Islet of Langerhans (tissue), 1 donor: Measurements from ENCODE around the gene FNDC3A.
"Not testable (repeated sequence)": the region's sequence is repeated elsewhere in the genome, so short reads cannot be mapped to it uniquely, and the experiment has no call there.

Experiments
- FAIRE-seq: peaks from one replicate; lab custom pipeline; 2011; peaks lifted over from hg19 to GRCh38; lab: Jason Lieb, UNC

FNDC3A gene

GRCh38 chr13:49042476-49042875 is 66.8 kb downstream of the FNDC3A start:
- no peak for FAIRE-seq

DNA sequence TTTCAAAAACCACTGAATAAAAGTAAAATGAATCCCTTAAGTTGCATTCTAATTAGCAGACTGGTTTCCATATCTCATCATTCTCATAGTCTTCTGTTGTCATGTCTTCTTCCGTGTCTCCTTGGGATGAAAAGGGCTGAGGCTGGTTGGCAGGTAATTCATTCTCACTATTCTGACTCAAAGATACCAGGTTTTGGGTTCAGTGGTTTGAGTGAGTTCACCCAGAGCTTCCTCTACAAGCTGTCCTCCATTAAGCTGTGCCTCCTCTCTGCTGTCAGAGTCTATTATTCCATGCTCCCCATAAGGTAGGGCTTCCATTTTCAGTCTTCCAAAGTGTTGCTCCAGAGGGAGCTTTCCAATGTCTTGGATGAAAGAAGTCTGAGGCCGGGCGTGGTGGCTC is 68.3 kb downstream of the FNDC3A start:
- FAIRE-seq: no peak

DNA sequence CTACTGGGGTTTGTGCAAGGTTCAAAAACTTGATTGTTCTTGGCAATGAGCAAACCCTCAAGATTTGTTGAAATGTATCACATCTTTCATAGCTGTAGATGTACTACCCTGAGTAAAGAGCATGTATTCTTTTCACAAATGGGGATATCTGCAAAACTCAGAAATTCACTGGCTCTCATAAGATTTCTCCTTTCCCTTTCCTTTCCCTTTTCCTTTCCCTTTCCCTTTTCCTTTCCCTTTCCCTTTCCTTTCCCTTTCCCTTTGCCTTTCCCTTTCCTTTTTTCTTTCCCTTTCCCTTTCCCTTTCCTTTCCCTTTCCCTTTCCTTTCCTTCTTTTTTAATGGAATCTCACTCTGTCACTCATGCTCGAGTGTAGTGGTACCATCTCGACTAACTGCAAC is 69.1 kb downstream of the FNDC3A start:
- no peak for FAIRE-seq

DNA sequence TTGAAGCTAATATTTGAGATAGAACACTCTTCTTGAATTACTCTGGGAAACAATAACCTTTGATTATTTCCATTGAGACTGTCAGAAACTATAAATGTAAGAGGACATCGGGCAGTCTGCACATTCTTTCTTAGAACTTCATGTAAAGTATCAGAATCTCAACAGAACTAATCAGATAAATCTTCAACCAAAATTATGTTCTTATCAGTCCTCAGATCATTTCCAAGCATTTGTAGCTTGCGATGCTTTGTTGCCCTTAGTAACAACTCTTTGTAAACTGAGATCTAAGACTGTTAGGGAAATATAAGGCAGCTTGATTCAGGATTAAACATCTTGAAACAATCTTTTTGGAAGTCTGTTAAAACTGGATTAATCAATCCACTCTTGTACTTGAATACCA is 70.3 kb downstream of the FNDC3A start:
- no peak for FAIRE-seq

DNA sequence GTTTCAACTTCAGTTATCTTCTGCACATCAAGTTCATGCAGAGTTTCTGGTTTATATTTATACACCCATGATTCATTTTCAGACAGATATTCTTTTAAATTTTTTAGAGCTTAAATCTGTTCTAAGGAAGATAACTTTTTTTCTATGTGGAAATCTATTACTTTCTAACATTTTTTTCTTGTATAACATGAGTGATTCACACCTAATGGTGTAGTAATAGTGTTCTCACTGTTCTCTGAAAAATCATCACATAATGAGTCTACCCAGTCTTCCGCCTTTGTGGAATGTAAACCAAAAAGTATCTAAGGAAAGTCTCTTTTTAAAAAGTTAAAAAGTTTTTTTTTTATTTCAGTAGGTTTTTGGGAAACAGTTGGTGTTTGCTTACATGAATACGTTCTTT is 70.8 kb downstream of the FNDC3A start:
- FAIRE-seq: no peak

DNA sequence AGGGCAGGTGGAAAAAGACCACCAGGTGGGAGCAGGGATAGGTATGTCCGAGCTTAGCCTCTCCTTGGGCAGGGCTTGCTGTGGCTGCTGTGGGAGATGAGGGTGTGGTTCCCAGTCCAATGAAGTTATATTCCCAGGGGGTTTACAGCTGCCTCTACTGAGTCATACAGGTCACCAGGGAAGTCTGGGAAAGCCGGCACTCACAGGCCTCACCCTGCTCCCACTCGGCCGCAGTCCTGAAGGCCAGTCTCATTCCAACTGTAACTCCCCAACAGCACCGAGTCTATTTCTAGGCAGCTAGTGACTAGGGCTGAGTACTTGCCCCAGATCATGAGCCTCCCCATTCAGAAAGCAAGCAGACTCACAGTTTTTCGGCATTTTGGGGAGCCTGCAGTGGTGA is 77.1 kb downstream of the FNDC3A start:
- no peak for FAIRE-seq

- FAIRE-seq: no peak
These were observed 77.5 kb downstream of the FNDC3A start for GRCh38 chr13:49053215-49053614.

DNA sequence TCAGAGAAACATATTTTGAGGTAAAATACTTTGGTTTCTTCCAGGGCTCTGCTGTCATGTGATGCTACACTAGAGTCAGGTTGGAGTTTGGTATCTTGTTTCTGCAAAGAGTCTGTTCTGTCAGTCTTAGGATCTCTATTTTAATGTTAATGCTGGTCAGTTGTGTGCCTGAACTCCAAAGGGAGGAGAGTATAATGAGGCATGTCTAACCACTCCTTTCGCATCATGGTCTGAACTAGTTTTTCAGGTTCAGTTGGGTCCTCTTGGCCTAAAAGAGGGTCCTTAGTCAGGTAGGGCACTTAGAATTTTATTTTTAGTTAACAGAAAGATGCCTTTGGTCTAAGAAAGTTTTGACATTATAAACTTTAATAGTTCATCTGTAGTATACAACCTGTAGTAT is 78.2 kb downstream of the FNDC3A start:
- FAIRE-seq: no peak

DNA sequence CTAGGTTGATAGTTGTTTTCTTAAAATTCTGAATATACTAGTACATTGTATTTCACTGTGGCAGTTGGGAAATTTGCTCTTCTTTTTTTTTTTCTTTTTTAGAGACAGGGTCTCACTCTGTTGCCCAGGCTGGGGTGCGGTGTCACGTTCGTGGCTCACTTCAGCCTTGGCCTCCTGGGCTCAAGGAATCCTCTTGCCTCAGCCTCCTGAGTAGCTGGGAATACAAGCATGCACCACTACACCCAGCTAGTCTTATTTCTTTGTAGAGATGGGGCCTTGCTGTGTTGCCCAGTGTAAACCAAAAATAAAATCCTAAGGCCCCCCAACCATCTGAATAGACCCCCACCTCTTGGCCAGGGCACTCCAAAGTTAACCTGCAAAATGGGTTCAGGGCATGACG is 79.3 kb downstream of the FNDC3A start:
- FAIRE-seq: no peak

GRCh38 chr13:49057176-49057575 is 81.5 kb downstream of the FNDC3A start:
- FAIRE-seq: no peak

GRCh38 chr13:49058761-49059160 is 83.0 kb downstream of the FNDC3A start:
- FAIRE-seq: no peak

GRCh38 chr13:49060678-49061387 is 85.1 kb downstream of the FNDC3A start:
- FAIRE-seq: no peak

DNA sequence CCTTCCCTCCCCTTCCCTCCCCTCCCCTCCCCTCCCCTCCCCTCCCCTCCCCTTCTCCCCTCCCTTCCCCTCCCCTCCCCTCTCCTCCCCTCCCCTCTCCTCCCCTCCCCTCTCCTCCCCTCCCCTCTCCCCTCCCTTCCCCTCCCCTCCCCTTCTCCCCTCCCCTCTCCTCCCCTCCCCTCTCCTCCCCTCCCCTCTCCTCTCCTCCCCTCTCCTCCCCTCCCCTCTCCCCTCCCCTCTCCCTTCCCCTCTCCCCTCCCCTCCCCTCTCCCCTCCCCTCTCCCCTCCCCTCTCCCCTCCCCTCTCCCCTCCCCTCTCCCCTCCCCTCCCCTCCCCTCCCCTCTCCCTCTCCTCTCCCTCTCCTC is 85.7 kb downstream of the FNDC3A start:
- not testable (repeated sequence) for FAIRE-seq

DNA sequence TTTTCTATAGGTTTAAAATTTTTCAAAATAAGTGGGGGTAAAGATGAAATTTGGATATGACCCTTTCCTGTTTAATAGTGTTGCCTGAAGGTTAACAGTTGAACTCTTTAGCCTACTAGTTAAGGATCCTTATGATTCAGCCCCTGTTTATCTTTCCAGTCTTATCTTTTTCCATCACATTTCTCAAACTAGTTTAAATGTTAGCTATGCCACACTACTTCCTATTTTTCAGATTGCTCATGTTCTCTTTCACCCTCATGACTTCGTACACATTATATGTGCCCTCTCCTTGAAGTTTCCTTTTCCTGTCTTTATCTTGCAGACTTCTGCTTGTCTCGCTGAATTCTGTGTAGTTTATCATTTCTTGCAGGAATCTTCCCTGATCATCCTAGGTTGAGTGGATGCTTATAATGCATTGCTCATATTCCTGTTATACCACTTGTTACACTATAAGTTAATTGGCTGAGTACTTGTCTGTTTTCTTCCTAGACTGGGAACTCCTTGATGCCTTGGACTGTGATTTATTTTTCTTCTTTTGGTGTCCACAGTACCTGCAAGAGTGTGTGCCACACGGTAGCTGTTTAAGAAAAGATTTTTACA is 86.7 kb downstream of the FNDC3A start:
- no peak for FAIRE-seq

DNA sequence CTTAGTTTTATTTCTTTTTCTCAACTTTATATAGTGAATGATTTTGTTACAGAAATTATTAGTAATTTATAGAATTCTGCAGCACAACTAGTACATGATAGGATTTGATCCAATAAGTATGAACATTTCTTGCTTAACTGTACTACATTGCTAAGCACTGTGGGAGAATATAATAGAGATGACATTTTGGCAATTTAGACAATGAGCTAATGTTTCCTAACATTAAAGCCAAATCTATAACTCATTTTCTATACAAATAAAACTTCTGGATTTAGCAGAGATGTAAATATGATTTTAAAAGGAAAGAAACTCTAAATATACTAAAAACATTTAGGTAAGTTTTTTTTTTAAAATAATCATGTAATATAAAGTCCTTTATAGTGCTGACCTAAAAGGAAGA is 87.3 kb downstream of the FNDC3A start:
- no peak for FAIRE-seq

GRCh38 chr13:49063497-49063896 is 87.8 kb downstream of the FNDC3A start:
- FAIRE-seq: peak; percentile 24

DNA sequence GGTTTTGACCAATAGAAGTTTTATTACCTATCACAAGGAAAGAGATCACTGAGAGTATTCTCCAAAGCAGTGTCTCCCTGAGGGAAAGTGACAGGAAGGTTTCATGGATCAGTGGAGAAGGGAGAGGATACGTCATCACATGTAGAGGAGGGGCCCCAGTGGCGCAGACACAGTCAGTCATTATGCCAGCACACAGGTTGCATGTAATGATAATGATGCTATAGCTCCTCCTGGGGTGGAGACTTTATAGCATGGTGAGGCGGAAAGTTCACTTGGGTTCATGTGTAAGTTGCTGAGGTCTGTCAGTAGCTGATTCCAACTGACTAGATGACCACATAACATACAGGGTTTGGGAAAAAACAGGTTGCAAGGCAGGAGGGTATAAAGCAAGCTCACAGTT is 88.8 kb downstream of the FNDC3A start:
- no peak for FAIRE-seq

GRCh38 chr13:49066856-49067255 is 91.1 kb downstream of the FNDC3A start:
- FAIRE-seq: no peak

GRCh38 chr13:49068498-49068897 is 92.8 kb downstream of the FNDC3A start:
- FAIRE-seq: not testable (repeated sequence)

DNA sequence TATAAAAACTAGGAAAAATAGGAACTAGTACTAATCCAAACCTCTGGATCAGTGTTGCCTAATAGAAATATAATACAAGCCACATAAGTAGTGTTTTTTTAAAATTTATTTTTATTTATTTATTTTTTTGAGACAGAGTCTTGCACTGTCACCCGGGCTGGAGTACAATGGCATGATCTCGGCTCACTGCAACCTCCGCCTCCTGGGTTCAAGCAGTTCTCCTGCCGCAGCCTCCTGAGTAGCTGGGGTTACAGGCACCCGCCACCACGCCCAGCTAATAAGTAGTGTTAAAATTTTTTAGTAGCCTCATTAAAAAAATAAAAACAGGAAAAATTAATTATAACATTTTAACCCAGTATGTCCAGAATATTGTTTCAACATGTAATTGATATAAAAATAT is 94.3 kb downstream of the FNDC3A start:
- FAIRE-seq: not testable (repeated sequence)

GRCh38 chr13:49071341-49071937 is 95.7 kb downstream of the FNDC3A start:
- no peak for FAIRE-seq

DNA sequence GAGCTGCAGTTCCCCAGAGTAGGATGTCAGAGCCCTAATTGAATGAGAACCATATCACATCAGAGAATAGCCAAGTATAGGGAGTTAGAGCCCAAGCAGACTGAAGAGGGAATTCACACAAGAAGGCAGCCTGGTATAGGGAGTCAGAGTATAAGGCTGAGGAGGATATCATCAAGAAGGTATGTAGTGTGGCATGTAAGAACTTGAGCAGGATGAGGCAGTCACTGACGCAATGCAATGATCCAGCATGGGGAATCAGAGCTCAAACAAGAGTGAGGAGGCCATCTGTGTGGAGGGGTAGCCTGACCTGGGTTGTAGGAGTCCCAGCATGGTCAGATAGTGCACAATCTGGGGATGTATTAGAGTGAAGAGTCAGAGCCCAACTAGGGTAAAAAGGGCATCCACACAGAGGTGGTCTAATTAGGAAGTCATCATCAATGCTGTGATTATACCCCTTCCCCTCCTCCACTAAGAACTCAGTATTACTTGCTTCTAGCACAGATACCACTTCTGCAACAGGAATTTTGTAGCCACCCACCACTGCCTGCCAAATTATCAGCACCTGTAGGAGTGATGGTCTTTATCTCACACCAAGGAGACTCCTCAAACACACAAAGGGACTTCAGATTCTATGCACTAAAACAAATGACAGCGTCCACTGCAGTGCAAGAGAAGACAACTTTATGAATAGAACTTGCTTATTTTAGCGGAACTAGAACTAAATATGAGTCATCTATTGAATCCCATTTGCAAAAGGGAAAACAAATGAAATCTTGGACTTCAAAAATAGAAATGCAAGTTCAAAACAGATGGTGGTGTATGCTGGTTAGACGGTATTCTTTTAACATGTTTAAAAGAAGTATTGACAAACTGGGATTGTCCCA is 107.2 kb downstream of the FNDC3A start:
- FAIRE-seq: no peak

DNA sequence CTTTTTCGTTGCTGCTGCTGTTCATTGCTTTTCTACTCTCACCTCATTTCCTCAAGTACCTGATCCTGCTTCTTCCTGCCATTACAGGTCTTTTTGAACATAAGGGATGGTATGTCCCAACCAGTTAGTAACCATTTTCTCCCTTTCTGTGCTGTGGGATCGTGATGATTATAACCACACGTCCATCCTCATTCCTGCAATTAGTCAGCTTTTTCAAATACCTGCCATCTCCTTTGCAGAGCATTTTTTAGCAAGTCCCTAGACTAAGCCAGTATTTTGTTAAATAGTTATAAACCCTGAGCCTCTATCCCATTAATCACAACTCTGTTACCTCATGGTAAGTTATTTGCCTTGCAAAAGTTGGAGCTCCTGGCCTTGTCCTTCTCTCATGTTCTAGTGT is 109.2 kb downstream of the FNDC3A start:
- no peak for FAIRE-seq
